NT2/D1 (cell line): Measurements from ENCODE around the gene TMEM198.

Experiments
- SUZ12 ChIP-seq: IDR thresholded peaks from 2 replicates; pipeline ENCODE4 v1.6.1; 2011; ENCODE audit not compliant: insufficient read length, insufficient read depth; ENCODE audit errors: extremely low read depth
- YY1 ChIP-seq: IDR thresholded peaks from 2 replicates; pipeline ENCODE4 v1.6.1; 2011; ENCODE audit not compliant: insufficient read length, insufficient read depth
- ZNF274 ChIP-seq: IDR thresholded peaks from 2 replicates; pipeline ENCODE4 v1.6.1; 2011; ENCODE audit warnings: mild to moderate bottlenecking, low read depth, low read length

GRCh38 chr2:219548990-219549389 is 5.2 kb downstream of the TMEM198 start:
- TF ChIP-seq ZNF274 (no peak), SUZ12 (no peak), YY1 (no peak)
